HG02798 (cell line): ENCODE data around the gene UGT1A10.
"Not testable (repeated sequence)": the region's sequence is repeated elsewhere in the genome, so short reads cannot be mapped to it uniquely, and the experiment has no call there.

Experiments
- ATAC-seq: cut with Tn5 transposase; IDR thresholded peaks from one replicate; pipeline ENCODE4 v1.9.1; 2021; ENCODE audit warnings: mild to moderate bottlenecking; ENCODE audit not compliant: unreplicated experiment, poor library complexity

UGT1A10 gene

GRCh38 chr2:233689501-233689900 lies 53.3 kb downstream of the UGT1A10 start:
- ATAC-seq, result no peak

- ATAC-seq, result no peak
These were observed 54.2 kb downstream of the UGT1A10 start for GRCh38 chr2:233690444-233690843.

- no peak for ATAC-seq
These were observed 55.5 kb downstream of the UGT1A10 start for GRCh38 chr2:233691443-233692433.

GRCh38 chr2:233692648-233693047 lies 56.4 kb downstream of the UGT1A10 start, which contains the start of gene UGT1A6:
TSS of gene UGT1A6 (plus strand) at chr2:233692890. CDS start at chr2:233693005, 115 bp downstream.
- no peak for ATAC-seq

GRCh38 chr2:233693963-233694362 lies 57.7 kb downstream of the UGT1A10 start:
- no peak for ATAC-seq

GRCh38 chr2:233698740-233699139 lies 62.5 kb downstream of the UGT1A10 start:
- no peak for ATAC-seq

GRCh38 chr2:233699424-233700027 lies 63.3 kb downstream of the UGT1A10 start:
- ATAC-seq, result no peak

GRCh38 chr2:233700028-233700635 lies 63.9 kb downstream of the UGT1A10 start:
- ATAC-seq, result no peak

- not testable (repeated sequence) for ATAC-seq
These were observed 64.6 kb downstream of the UGT1A10 start for GRCh38 chr2:233700842-233701241.

GRCh38 chr2:233702238-233702637 lies 66.0 kb downstream of the UGT1A10 start:
- no peak for ATAC-seq

- no peak for ATAC-seq
These were observed 69.8 kb downstream of the UGT1A10 start for GRCh38 chr2:233705911-233706506.

- ATAC-seq, result no peak
These were observed 70.5 kb downstream of the UGT1A10 start for GRCh38 chr2:233706720-233707119.

- ATAC-seq, result no peak
These were observed 71.8 kb downstream of the UGT1A10 start for GRCh38 chr2:233707940-233708644.

GRCh38 chr2:233708942-233709341 lies 72.7 kb downstream of the UGT1A10 start:
- ATAC-seq, result no peak

GRCh38 chr2:233711312-233712008 lies 75.2 kb downstream of the UGT1A10 start:
- ATAC-seq, result peak; percentile 68

- no peak for ATAC-seq
These were observed 76.5 kb downstream of the UGT1A10 start, which contains the start of gene UGT1A5 for GRCh38 chr2:233712611-233713261. TSS of gene UGT1A5 (plus strand) at chr2:233712907. CDS start at chr2:233712992, 85 bp downstream.

GRCh38 chr2:233713262-233713615 lies 77.0 kb downstream of the UGT1A10 start:
- no peak for ATAC-seq

GRCh38 chr2:233714121-233714520 lies 77.9 kb downstream of the UGT1A10 start:
- ATAC-seq, result no peak

- ATAC-seq, result no peak
These were observed 82.3 kb downstream of the UGT1A10 start, which contains the start of gene UGT1A4 for GRCh38 chr2:233718552-233718951. TSS of gene UGT1A4 (plus strand) at chr2:233718736. CDS start at chr2:233718821, 85 bp downstream.
